HepG2 (cell line): ENCODE measurements around the gene ATG4B. TPM values are rescaled to one million over a fixed set of nuclear protein-coding genes. Genes with fewer than 3 reads are reported as not detected.

Experiments
- CCAR2 ChIP-seq: fragments of 200-400 bp; formaldehyde crosslinking; optimal IDR thresholded peaks from 2 replicates; pipeline ENCODE3; 2018; ENCODE audit warnings: low read depth, mild to moderate bottlenecking, low read length, moderate library complexity
- DPF2 ChIP-seq: sonication (generic); formaldehyde crosslinking; IDR thresholded peaks from 2 replicates; pipeline ENCODE4 v1.4.0; 2020; ENCODE audit warnings: mild to moderate bottlenecking, low read depth, missing genetic modification reagents, borderline replicate concordance
- MYNN ChIP-seq: sonication (generic); formaldehyde crosslinking; IDR thresholded peaks from 2 replicates; pipeline ENCODE4 v1.4.0; 2020; ENCODE audit warnings: mild to moderate bottlenecking, low read depth, missing genetic modification reagents
- MZF1 ChIP-seq: sonication (generic); formaldehyde crosslinking; IDR thresholded peaks from 2 replicates; pipeline ENCODE4 v1.8.1; 2023; ENCODE audit warnings: mild to moderate bottlenecking, missing genetic modification reagents, borderline replicate concordance
- NFATC3 ChIP-seq: sonication (generic); formaldehyde crosslinking; IDR thresholded peaks from 2 replicates; pipeline ENCODE4 v1.5.1; 2020; ENCODE audit warnings: mild to moderate bottlenecking, missing genetic modification reagents
- ZNF20 ChIP-seq: sonication (generic); formaldehyde crosslinking; IDR thresholded peaks from 2 replicates; pipeline ENCODE4 v1.4.0; 2020; ENCODE audit warnings: mild to moderate bottlenecking, moderate library complexity, missing genetic modification reagents
- ZNF720 ChIP-seq: sonication (generic); formaldehyde crosslinking; IDR thresholded peaks from 2 replicates; pipeline ENCODE4 v1.4.0; 2020; ENCODE audit warnings: missing genetic modification reagents
- ZNF850 ChIP-seq: sonication (generic); formaldehyde crosslinking; conservative IDR thresholded peaks from 2 replicates; pipeline ENCODE4 v1.9.0; 2021; ENCODE audit warnings: mild to moderate bottlenecking, missing genetic modification reagents
- polyA plus RNA-seq, 8 experiments: library from polyadenylated mRNA; depleted of rRNA in 3 of 8; stranded (reverse) in 7 of 8; unstranded in 1 of 8; fragments of >200 nt; fragmentation: Illumina TruSeq in 4 of 8; extraction: Trizol in 4 of 8; gene quantifications; 2 replicates each; pipeline versions ENCODE4 v1.2.1 to v1.2.3, GENCODE V29; 2011 to 2016; ENCODE audit warnings: low read depth in 4 of 8, missing spikeins in 1 of 8, mixed read lengths in 1 of 8; ENCODE audit not compliant: insufficient read depth in 1 of 8
- total RNA-seq, 5 experiments: library from RNA; depleted of rRNA; stranded (reverse); fragments of >200 nt; fragmentation: Illumina TruSeq; extraction: Trizol; gene quantifications; 2 replicates each; pipeline ENCODE4 v1.2.3, GENCODE V29; 2016; ENCODE audit warnings: low read depth in 1 of 5
- TF ChIP-seq, protein P1 (sequence below): sonication (generic); formaldehyde crosslinking; IDR thresholded peaks from 2 replicates; pipeline ENCODE4 v1.4.0; 2020; ENCODE audit warnings: low read depth, missing genetic modification reagents
- TF ChIP-seq, protein P2 (sequence below): sonication (generic); formaldehyde crosslinking; IDR thresholded peaks from 2 replicates; pipeline ENCODE4 v1.8.0; 2022; ENCODE audit warnings: mild to moderate bottlenecking, missing genetic modification reagents; ENCODE audit not compliant: insufficient replicate concordance
- TF ChIP-seq, protein P3 (sequence below): sonication (generic); formaldehyde crosslinking; IDR thresholded peaks from 2 replicates; pipeline ENCODE4 v1.8.0; 2022; ENCODE audit warnings: missing genetic modification reagents, mild to moderate bottlenecking, moderate library complexity, borderline replicate concordance
- TF ChIP-seq, protein P4 (sequence below): sonication (generic); formaldehyde crosslinking; IDR thresholded peaks from 2 replicates; pipeline ENCODE4 v1.4.0; 2020; ENCODE audit warnings: mild to moderate bottlenecking, missing genetic modification reagents
- TF ChIP-seq, protein P5 (sequence below): fragments of 450-650 bp; IDR thresholded peaks from 2 replicates; pipeline ENCODE4 v1.6.1; 2016
- TF ChIP-seq, protein P6 (sequence below): IDR thresholded peaks from 2 replicates; pipeline ENCODE4 v1.6.1; 2016; ENCODE audit warnings: missing compliant biosample characterization, missing genetic modification reagents, borderline replicate concordance
- TF ChIP-seq, protein P7 (sequence below): sonication (generic); formaldehyde crosslinking; IDR thresholded peaks from 2 replicates; pipeline ENCODE4 v1.8.0; 2022; ENCODE audit warnings: low read depth, missing genetic modification reagents

Gene ATG4B
- total and polyA plus RNA-seq, 2 of the 13 experiments (the other 11 are each of a cell fraction or from before 2014, with no cell fraction given) = 95.5 to 239 TPM

DNA sequence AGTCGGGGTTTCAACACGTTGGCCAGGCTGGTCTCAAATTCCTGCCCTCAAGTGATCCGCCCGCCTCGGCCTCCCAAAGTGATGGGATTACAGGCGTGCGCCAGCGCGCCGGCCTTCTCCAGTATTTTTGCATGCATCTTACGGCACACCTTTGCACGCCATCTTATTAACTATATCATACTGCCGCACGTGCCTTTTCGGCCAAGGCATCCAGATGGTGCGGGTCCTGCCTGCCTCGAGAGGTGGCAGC, 63.6 kb downstream of the ATG4B start (continued):
- TF ChIP-seq CCAR2 = no peak
- no peak for TF ChIP-seq MYNN (CRISPR knock-in tag)
- peak; percentile 96 for TF ChIP-seq NFATC3
- TF ChIP-seq, protein P1, sequence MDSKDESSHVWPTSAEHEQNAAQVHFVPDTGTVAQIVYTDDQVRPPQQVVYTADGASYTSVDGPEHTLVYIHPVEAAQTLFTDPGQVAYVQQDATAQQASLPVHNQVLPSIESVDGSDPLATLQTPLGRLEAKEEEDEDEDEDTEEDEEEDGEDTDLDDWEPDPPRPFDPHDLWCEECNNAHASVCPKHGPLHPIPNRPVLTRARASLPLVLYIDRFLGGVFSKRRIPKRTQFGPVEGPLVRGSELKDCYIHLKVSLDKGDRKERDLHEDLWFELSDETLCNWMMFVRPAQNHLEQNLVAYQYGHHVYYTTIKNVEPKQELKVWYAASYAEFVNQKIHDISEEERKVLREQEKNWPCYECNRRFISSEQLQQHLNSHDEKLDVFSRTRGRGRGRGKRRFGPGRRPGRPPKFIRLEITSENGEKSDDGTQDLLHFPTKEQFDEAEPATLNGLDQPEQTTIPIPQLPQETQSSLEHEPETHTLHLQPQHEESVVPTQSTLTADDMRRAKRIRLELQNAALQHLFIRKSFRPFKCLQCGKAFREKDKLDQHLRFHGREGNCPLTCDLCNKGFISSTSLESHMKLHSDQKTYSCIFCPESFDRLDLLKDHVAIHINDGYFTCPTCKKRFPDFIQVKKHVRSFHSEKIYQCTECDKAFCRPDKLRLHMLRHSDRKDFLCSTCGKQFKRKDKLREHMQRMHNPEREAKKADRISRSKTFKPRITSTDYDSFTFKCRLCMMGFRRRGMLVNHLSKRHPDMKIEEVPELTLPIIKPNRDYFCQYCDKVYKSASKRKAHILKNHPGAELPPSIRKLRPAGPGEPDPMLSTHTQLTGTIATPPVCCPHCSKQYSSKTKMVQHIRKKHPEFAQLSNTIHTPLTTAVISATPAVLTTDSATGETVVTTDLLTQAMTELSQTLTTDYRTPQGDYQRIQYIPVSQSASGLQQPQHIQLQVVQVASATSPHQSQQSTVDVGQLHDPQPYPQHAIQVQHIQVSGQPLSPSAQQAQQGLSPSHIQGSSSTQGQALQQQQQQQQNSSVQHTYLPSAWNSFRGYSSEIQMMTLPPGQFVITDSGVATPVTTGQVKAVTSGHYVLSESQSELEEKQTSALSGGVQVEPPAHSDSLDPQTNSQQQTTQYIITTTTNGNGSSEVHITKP (CRISPR knock-in tag) = no peak
- TF ChIP-seq, protein P2, sequence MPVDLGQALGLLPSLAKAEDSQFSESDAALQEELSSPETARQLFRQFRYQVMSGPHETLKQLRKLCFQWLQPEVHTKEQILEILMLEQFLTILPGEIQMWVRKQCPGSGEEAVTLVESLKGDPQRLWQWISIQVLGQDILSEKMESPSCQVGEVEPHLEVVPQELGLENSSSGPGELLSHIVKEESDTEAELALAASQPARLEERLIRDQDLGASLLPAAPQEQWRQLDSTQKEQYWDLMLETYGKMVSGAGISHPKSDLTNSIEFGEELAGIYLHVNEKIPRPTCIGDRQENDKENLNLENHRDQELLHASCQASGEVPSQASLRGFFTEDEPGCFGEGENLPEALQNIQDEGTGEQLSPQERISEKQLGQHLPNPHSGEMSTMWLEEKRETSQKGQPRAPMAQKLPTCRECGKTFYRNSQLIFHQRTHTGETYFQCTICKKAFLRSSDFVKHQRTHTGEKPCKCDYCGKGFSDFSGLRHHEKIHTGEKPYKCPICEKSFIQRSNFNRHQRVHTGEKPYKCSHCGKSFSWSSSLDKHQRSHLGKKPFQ = no peak
- TF ChIP-seq ZNF850 (CRISPR knock-in tag) = no peak
- TF ChIP-seq ZNF720 = no peak
- TF ChIP-seq, protein P3, sequence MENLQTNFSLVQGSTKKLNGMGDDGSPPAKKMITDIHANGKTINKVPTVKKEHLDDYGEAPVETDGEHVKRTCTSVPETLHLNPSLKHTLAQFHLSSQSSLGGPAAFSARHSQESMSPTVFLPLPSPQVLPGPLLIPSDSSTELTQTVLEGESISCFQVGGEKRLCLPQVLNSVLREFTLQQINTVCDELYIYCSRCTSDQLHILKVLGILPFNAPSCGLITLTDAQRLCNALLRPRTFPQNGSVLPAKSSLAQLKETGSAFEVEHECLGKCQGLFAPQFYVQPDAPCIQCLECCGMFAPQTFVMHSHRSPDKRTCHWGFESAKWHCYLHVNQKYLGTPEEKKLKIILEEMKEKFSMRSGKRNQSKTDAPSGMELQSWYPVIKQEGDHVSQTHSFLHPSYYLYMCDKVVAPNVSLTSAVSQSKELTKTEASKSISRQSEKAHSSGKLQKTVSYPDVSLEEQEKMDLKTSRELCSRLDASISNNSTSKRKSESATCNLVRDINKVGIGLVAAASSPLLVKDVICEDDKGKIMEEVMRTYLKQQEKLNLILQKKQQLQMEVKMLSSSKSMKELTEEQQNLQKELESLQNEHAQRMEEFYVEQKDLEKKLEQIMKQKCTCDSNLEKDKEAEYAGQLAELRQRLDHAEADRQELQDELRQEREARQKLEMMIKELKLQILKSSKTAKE (CRISPR knock-in tag) = 0 out of 2 replicates have a peak, but pooled peaks have one; percentile 44
- 0 out of 2 replicates have a peak, but pooled peaks have one; percentile 12 for TF ChIP-seq MZF1 (CRISPR knock-in tag)
- TF ChIP-seq, protein P4, sequence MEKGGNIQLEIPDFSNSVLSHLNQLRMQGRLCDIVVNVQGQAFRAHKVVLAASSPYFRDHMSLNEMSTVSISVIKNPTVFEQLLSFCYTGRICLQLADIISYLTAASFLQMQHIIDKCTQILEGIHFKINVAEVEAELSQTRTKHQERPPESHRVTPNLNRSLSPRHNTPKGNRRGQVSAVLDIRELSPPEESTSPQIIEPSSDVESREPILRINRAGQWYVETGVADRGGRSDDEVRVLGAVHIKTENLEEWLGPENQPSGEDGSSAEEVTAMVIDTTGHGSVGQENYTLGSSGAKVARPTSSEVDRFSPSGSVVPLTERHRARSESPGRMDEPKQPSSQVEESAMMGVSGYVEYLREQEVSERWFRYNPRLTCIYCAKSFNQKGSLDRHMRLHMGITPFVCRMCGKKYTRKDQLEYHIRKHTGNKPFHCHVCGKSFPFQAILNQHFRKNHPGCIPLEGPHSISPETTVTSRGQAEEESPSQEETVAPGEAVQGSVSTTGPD (CRISPR knock-in tag) = no peak
- TF ChIP-seq, protein P5, sequence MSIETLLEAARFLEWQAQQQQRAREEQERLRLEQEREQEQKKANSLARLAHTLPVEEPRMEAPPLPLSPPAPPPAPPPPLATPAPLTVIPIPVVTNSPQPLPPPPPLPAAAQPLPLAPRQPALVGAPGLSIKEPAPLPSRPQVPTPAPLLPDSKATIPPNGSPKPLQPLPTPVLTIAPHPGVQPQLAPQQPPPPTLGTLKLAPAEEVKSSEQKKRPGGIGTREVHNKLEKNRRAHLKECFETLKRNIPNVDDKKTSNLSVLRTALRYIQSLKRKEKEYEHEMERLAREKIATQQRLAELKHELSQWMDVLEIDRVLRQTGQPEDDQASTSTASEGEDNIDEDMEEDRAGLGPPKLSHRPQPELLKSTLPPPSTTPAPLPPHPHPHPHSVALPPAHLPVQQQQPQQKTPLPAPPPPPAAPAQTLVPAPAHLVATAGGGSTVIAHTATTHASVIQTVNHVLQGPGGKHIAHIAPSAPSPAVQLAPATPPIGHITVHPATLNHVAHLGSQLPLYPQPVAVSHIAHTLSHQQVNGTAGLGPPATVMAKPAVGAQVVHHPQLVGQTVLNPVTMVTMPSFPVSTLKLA = peak; percentile 58; the same call in 1 of the 2 replicates
- TF ChIP-seq DPF2 (CRISPR knock-in tag) = no peak
- TF ChIP-seq, protein P6, sequence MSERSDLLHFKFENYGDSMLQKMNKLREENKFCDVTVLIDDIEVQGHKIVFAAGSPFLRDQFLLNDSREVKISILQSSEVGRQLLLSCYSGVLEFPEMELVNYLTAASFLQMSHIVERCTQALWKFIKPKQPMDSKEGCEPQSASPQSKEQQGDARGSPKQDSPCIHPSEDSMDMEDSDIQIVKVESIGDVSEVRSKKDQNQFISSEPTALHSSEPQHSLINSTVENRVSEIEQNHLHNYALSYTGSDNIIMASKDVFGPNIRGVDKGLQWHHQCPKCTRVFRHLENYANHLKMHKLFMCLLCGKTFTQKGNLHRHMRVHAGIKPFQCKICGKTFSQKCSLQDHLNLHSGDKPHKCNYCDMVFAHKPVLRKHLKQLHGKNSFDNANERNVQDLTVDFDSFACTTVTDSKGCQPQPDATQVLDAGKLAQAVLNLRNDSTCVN = 0 out of 2 replicates have a peak, but pooled peaks have one; percentile 30
- TF ChIP-seq, protein P7, sequence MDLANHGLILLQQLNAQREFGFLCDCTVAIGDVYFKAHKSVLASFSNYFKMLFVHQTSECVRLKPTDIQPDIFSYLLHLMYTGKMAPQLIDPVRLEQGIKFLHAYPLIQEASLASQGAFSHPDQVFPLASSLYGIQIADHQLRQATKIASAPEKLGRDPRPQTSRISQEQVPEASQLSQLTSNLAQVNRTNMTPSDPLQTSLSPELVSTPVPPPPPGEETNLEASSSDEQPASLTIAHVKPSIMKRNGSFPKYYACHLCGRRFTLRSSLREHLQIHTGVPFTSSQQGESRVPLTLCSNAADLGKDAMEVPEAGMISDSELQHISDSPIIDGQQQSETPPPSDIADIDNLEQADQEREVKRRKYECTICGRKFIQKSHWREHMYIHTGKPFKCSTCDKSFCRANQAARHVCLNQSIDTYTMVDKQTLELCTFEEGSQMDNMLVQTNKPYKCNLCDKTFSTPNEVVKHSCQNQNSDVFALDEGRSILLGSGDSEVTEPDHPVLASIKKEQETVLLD (CRISPR knock-in tag) = no peak
- no peak for TF ChIP-seq ZNF20 (CRISPR knock-in tag)
